ENCODE measurements around the gene DNASE2B. TPM values are rescaled to one million over a fixed set of nuclear protein-coding genes. Genes with fewer than 3 reads are reported as not detected.
A peak's percentile ranks its signal among the peaks of the same experiment; 100 is the strongest.
"Not testable (repeated sequence)": the region's sequence is repeated elsewhere in the genome, so short reads cannot be mapped to it uniquely, and the experiment has no call there.

The DNASE2B gene
- total RNA-seq, 1 donor from 2014 or later, result not detected

- Mint-ChIP-seq H3K27ac (no peak overlapping the region), H3K36me3 (ENCODE audit: low read depth) (no peaks in the 10 kb centered on the region), H3K4me1 (ENCODE audit: low read depth) (peaks cover 3% of the 10 kb centered on the region), H3K27me3 (ENCODE audit: low read depth) (no peaks in the 10 kb centered on the region), H3K4me3 (ENCODE audit: low read depth) (no peak overlapping the region), H3K9me3 (peaks cover 5% of the 10 kb centered on the region)
- DNase-seq (ENCODE audit: low spot score), result no peak
- intact Hi-C loops (cut with micrococcal nuclease), result loop anchor here (5.0 to 10.0 kb wide), 3 partner anchors 128 to 526 kb away; partner anchors contain the start of genes SAMD13 and TTLL7
These were observed 32.3 kb downstream of the DNASE2B start for GRCh38 chr1:84430546-84430945.

GRCh38 chr1:84433258-84434080, 35.2 kb downstream of the DNASE2B start:
- Mint-ChIP-seq H3K4me1 (ENCODE audit: low read depth) (peaks cover 3% of the 10 kb centered on the region), H3K36me3 (ENCODE audit: low read depth) (no peaks in the 10 kb centered on the region), H3K4me3 (ENCODE audit: low read depth) (peak overlapping the region; percentile 18), H3K27ac (no peak overlapping the region), H3K27me3 (ENCODE audit: low read depth) (no peaks in the 10 kb centered on the region), H3K9me3 (peaks cover 5% of the 10 kb centered on the region)
- DNase-seq (ENCODE audit: low spot score), result peak; percentile 54
- intact Hi-C loops (cut with micrococcal nuclease), result loop anchor here (1.0 to 10.0 kb wide), 6 partner anchors 131 to 529 kb away; partner anchors contain the start of genes PRKACB, SAMD13 and TTLL7

- H3K27ac Mint-ChIP-seq, result no peak overlapping the region
- H3K4me1 Mint-ChIP-seq (ENCODE audit: low read depth), result peaks cover 3% of the 10 kb centered on the region
- no peaks in the 10 kb centered on the region for H3K27me3 Mint-ChIP-seq (ENCODE audit: low read depth)
- peaks cover 5% of the 10 kb centered on the region for H3K9me3 Mint-ChIP-seq
- H3K36me3 Mint-ChIP-seq (ENCODE audit: low read depth), result no peaks in the 10 kb centered on the region
- intact Hi-C loops (cut with micrococcal nuclease), result loop anchor here (2.0 to 10.0 kb wide), 5 partner anchors 132 to 529 kb away; partner anchors contain the start of genes SAMD13 and TTLL7
- no peak overlapping the region for H3K4me3 Mint-ChIP-seq (ENCODE audit: low read depth)
- DNase-seq (ENCODE audit: low spot score), result no peak
These were observed 35.9 kb downstream of the DNASE2B start for GRCh38 chr1:84434081-84434769.

- intact Hi-C loops (cut with micrococcal nuclease), result loop anchor here (2.0 to 10.0 kb wide), 5 partner anchors 133 to 530 kb away; partner anchors contain the start of genes SAMD13 and TTLL7
- no peak overlapping the region for H3K27ac Mint-ChIP-seq
- peaks cover 3% of the 10 kb centered on the region for H3K4me1 Mint-ChIP-seq (ENCODE audit: low read depth)
- peaks cover under 1% of the 10 kb centered on the region for H3K9me3 Mint-ChIP-seq
- no peaks in the 10 kb centered on the region for H3K27me3 Mint-ChIP-seq (ENCODE audit: low read depth)
- no peak overlapping the region for H3K4me3 Mint-ChIP-seq (ENCODE audit: low read depth)
- DNase-seq (ENCODE audit: low spot score), result no peak
- H3K36me3 Mint-ChIP-seq (ENCODE audit: low read depth), result no peaks in the 10 kb centered on the region
These were observed 36.7 kb downstream of the DNASE2B start for GRCh38 chr1:84434801-84435549.

DNA sequence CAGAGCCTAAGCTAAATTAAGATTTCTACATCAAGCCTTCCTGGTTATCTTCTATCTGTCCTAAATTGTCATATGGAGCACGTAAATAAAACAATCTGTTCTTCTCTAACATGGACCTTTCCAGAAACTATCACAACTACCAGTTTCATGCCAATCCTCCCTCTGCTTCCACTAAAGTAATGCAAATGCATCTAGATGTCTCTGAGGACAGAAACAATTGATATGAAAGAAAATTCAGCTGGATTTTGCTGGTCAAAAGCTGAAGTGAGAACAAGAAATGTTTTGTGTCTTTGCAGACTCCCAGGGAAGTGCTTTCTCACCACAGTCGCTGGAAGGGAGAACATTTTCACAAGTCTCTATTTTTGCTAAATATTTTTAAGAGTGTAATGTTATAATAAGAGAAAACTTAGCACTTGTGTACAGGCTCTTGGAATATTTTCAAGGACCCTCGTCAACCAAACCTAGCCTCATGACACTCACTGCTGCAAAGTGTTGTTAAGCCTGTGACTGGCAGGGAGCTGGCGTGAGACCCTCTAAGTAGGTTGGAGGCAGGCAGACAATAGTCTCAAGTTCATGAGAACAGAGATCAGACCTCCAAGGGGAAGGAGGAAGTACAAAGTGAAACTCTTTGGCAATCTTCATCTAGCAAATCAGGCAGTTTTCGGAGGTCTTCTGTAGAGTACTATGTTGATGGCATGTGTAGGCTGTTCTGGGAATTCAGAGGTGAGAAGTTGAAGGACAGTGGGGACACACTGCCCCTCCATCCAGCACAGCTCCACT, 38.8 kb downstream of the DNASE2B start:
- H3K4me1 Mint-ChIP-seq (ENCODE audit: low read depth), result peaks cover 5% of the 10 kb centered on the region
- no peaks in the 10 kb centered on the region for H3K9me3 Mint-ChIP-seq
- no peaks in the 10 kb centered on the region for H3K27me3 Mint-ChIP-seq (ENCODE audit: low read depth)
- peak overlapping the region; percentile 29 for H3K27ac Mint-ChIP-seq
- intact Hi-C loops (cut with micrococcal nuclease), result loop anchor here (1.0 to 10.0 kb wide), 2 partner anchors 183 to 532 kb away; no protein-coding TSS in a partner anchor
- DNase-seq (ENCODE audit: low spot score), result no peak
- H3K36me3 Mint-ChIP-seq (ENCODE audit: low read depth), result no peaks in the 10 kb centered on the region
- peak overlapping the region; percentile 40 for H3K4me3 Mint-ChIP-seq (ENCODE audit: low read depth)

DNA sequence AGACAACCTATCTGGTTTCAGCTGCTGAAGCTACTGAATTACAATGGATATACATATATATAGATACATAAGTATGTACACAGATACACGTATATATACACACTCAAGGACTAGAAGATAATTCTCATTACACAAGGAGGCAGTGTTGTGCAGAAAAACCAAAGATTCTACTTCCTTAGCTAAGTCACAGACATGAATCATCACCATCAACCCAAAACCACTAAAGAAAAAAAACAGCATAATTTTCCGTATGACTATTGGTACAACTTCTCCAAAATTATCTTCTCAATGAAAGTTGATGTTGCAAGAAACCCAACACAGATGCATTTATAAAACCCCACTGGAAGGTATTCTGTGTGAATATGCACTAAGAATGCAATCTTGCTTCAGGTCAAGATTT, 44.0 kb downstream of the DNASE2B start:
- Mint-ChIP-seq H3K27me3 (ENCODE audit: low read depth) (peaks cover 12% of the 10 kb centered on the region), H3K9me3 (peaks cover 9% of the 10 kb centered on the region), H3K27ac (no peak overlapping the region), H3K36me3 (ENCODE audit: low read depth) (peaks cover 4% of the 10 kb centered on the region), H3K4me3 (ENCODE audit: low read depth) (no peak overlapping the region), H3K4me1 (ENCODE audit: low read depth) (peaks cover 7% of the 10 kb centered on the region)
- intact Hi-C loops (cut with micrococcal nuclease), result loop anchor here (1.0 to 2.0 kb wide), 8 partner anchors 37 to 330 kb away; partner anchors contain the start of genes CTBS, GNG5, RPF1 and SPATA1
- no peak for DNase-seq (ENCODE audit: low spot score)

- H3K36me3 Mint-ChIP-seq (ENCODE audit: low read depth); H3K4me3 Mint-ChIP-seq (ENCODE audit: low read depth); H3K4me1 Mint-ChIP-seq (ENCODE audit: low read depth); DNase-seq (ENCODE audit: low spot score); H3K27ac Mint-ChIP-seq: not testable (repeated sequence)
- peaks cover 13% of the 10 kb centered on the region for H3K27me3 Mint-ChIP-seq (ENCODE audit: low read depth)
- H3K9me3 Mint-ChIP-seq, result peaks cover 12% of the 10 kb centered on the region
- intact Hi-C loops (cut with micrococcal nuclease), result loop anchor here (1.0 to 2.0 kb wide), 8 partner anchors 36 to 329 kb away; partner anchors contain the start of genes CTBS, GNG5, RPF1 and SPATA1
These were observed 44.7 kb downstream of the DNASE2B start for GRCh38 chr1:84442747-84443646.

- peaks cover 16% of the 10 kb centered on the region for H3K9me3 Mint-ChIP-seq
- H3K4me3 Mint-ChIP-seq (ENCODE audit: low read depth); H3K27ac Mint-ChIP-seq; intact Hi-C loops (cut with micrococcal nuclease); H3K4me1 Mint-ChIP-seq (ENCODE audit: low read depth); H3K36me3 Mint-ChIP-seq (ENCODE audit: low read depth); DNase-seq (ENCODE audit: low spot score): not testable (repeated sequence)
- H3K27me3 Mint-ChIP-seq (ENCODE audit: low read depth), result peaks cover 13% of the 10 kb centered on the region
These were observed 50.4 kb downstream of the DNASE2B start for GRCh38 chr1:84448704-84449103.

GRCh38 chr1:84450910-84451309, 52.6 kb downstream of the DNASE2B start:
- DNase-seq (ENCODE audit: low spot score), result no peak
- Mint-ChIP-seq H3K4me1 (ENCODE audit: low read depth) (no peaks in the 10 kb centered on the region), H3K27ac (no peak overlapping the region), H3K27me3 (ENCODE audit: low read depth) (peaks cover 18% of the 10 kb centered on the region), H3K4me3 (ENCODE audit: low read depth) (no peak overlapping the region), H3K36me3 (ENCODE audit: low read depth) (no peaks in the 10 kb centered on the region), H3K9me3 (peaks cover 11% of the 10 kb centered on the region)
- intact Hi-C loops (cut with micrococcal nuclease), result no loop called here

- Mint-ChIP-seq H3K4me3 (ENCODE audit: low read depth) (no peak overlapping the region), H3K27me3 (ENCODE audit: low read depth) (peaks cover 15% of the 10 kb centered on the region)
- intact Hi-C loops (cut with micrococcal nuclease), result no loop called here
These were observed 54.2 kb downstream of the DNASE2B start for GRCh38 chr1:84452436-84452835.

DNA sequence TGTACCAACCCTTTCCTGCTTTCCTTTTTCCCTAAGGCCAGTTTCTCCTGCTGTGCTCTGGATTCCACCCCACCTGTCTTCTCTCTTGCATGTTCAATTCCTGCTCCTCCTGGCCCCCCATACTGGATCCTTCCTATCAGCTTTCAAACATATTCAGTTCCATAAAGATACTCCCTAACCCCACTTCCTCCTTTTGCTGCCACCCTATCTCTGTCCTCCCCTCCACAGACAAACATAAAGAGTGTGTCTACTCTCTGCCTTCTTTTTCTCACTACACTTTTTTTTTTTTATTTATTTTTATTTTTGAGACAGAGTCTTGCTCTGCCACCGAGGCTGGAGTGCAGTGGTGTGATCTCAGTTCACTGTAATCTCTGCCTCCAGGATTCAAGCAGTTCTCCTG, 63.8 kb downstream of the DNASE2B start:
- no peaks in the 10 kb centered on the region for H3K4me1 Mint-ChIP-seq (ENCODE audit: low read depth)
- intact Hi-C loops (cut with micrococcal nuclease), result no loop called here
- H3K4me3 Mint-ChIP-seq (ENCODE audit: low read depth), result no peak overlapping the region
- H3K36me3 Mint-ChIP-seq (ENCODE audit: low read depth), result no peaks in the 10 kb centered on the region
- H3K27me3 Mint-ChIP-seq (ENCODE audit: low read depth), result peaks cover 34% of the 10 kb centered on the region
- DNase-seq (ENCODE audit: low spot score), result no peak
- no peaks in the 10 kb centered on the region for H3K9me3 Mint-ChIP-seq
- H3K27ac Mint-ChIP-seq, result no peak overlapping the region

More at GRCh38 chr1:84452436-84452835, 54.2 kb downstream of the DNASE2B start:
- Mint-ChIP-seq H3K4me1 (ENCODE audit: low read depth) (no peaks in the 10 kb centered on the region), H3K27ac (no peak overlapping the region), H3K36me3 (ENCODE audit: low read depth) (no peaks in the 10 kb centered on the region), H3K9me3 (peaks cover 7% of the 10 kb centered on the region)
- no peak for DNase-seq (ENCODE audit: low spot score)

Measured in activated T-helper 2 cell treated with anti-CD3 and anti-CD28 coated beads, Interferon-gamma antibody, Interleukin-2, Interleukin-4, amounts not matched to agents 10 μg/mL and 5 μg/mL and 100 μg/mL, durations not matched to agents 14 hours and 24 hours and 36 hours (primary cell).